ENCODE data around the gene C20orf204. TPM values are rescaled to one million over a fixed set of nuclear protein-coding genes. Genes with fewer than 3 reads are reported as not detected.

C20orf204 gene
- total and polyA plus RNA-seq, 2 of the 8 experiments (the other 6 are each of a cell fraction or from before 2014, with no cell fraction given) = 0.39 to 0.52 TPM

- Histone ChIP-seq H3K56ac (replicated peaks; ENCODE audit: insufficient read length, low read depth, low read length) (no peak overlapping the region), H2AK5ac (ENCODE audit: low read depth, low read length) (no peak overlapping the region), H2BK120ac (replicated peaks; ENCODE audit: low read depth, low read length) (no peak overlapping the region), H3K79me2 (ENCODE audit: control insufficient read depth in 1 of 2, insufficient read depth in 2 of 2, low read length in 2 of 2) (no peaks in the 10 kb centered on the region), H3K27ac (ENCODE audit: low read depth, low read length) (no peak overlapping the region), H3K14ac (ENCODE audit: insufficient read length) (no peak overlapping the region), H4K5ac (ENCODE audit: insufficient read length, low read depth, low read length) (no peak overlapping the region), H3K23ac (ENCODE audit: insufficient read length) (no peak overlapping the region), H3K36me3 (ENCODE audit: control insufficient read depth in 2 of 4, insufficient read depth in 4 of 4, low read length in 3 of 4) (peaks cover 0 to 6% (median 3%) of the 10 kb centered on the region in 4 experiments; a peak in 3 of 8 replicates), H2BK15ac (ENCODE audit: low read length) (no peak overlapping the region), H2AFZ (ENCODE audit: low read length) (no peak overlapping the region), H3K9ac (replicated peaks in 1 of 4; ENCODE audit: extremely low read depth in 1 of 4, low read depth in 3 of 4, low read length in 3 of 4) (no peak overlapping the region), H4K91ac (replicated peaks; ENCODE audit: insufficient read length, low read length) (no peak overlapping the region), H3K4me3 (ENCODE audit: extremely low read depth in 1 of 4, insufficient read depth in 2 of 4, low read depth in 3 of 4, low read length in 4 of 4) (no peak overlapping the region), H3K4me1 (replicated peaks in 1 of 4; ENCODE audit: control insufficient read depth in 3 of 4, insufficient read depth in 4 of 4, low read length in 3 of 4) (peaks cover 0 to 19% (median 10%) of the 10 kb centered on the region in 4 experiments; a peak in 5 of 7 replicates), H4K20me1 (replicated peaks in 1 of 2; ENCODE audit: control insufficient read depth in 1 of 2, insufficient read depth in 2 of 2, low read length in 2 of 2) (peaks cover 0 to 4% of the 10 kb centered on the region in 2 experiments), H3K27me3 (replicated peaks in 1 of 4; ENCODE audit: control insufficient read depth in 3 of 4, extremely low read depth in 1 of 4, insufficient read depth in 3 of 4, low read length in 3 of 4) (peaks cover 1 to 20% (median 15%) of the 10 kb centered on the region in 4 experiments; a peak in 6 of 7 replicates), H2BK5ac (ENCODE audit: low read depth, low read length) (no peak overlapping the region), H3K4me2 (ENCODE audit: insufficient read depth in 1 of 2, low read depth in 2 of 2, low read length in 2 of 2) (no peak overlapping the region), H2BK12ac (ENCODE audit: low read depth, low read length) (no peak overlapping the region), H2BK20ac (ENCODE audit: low read length) (no peak overlapping the region), H3K9me3 (ENCODE audit: insufficient read depth in 2 of 2, low read depth in 1 of 2, low read length in 1 of 2) (no peaks in the 10 kb centered on the region), H3K79me1 (ENCODE audit: low read depth, low read length) (no peaks in the 10 kb centered on the region), H3K23me2 (ENCODE audit: low read depth, low read length) (peaks cover 11% of the 10 kb centered on the region; the same call in 1 of the 2 replicates), H3K4ac (replicated peaks; ENCODE audit: insufficient read length, low read depth, low read length) (no peak overlapping the region), H3K18ac (ENCODE audit: extremely low read depth, low read length) (no peak overlapping the region; the same call in 1 of the 2 replicates), H4K8ac (ENCODE audit: extremely low read depth, insufficient read depth, low read length) (peak overlapping the region; percentile 25; the same call in 1 of the 2 replicates)
- 94% methylated on average over 6 of the region's 7 CpGs; no CpG with 5 or more reads in 1 of the 2 experiments for WGBS, 2 experiments (ENCODE audit: extremely low coverage in 1 of 2, insufficient coverage in 1 of 2, insufficient read length in 1 of 2, insufficient replicate concordance in 2 of 2, low coverage in 1 of 2, low lambda C conversion rate in 2 of 2, missing lambda C conversion rate in 1 of 2)
- TF ChIP-seq JUND (IDR thresholded peaks at IDR 0.05; ENCODE audit: low read length) (no peak), YY1 (IDR thresholded peaks at IDR 0.05; ENCODE audit: low read depth, low read length) (no peak), TEAD4 (IDR thresholded peaks at IDR 0.05; ENCODE audit: low read depth, low read length) (no peak), ATF3 (IDR thresholded peaks at IDR 0.05; ENCODE audit: insufficient read depth, low read depth, low read length) (no peak), EGR1 (IDR thresholded peaks at IDR 0.05; ENCODE audit: borderline replicate concordance, low read depth, low read length) (no peak), KDM5A (IDR thresholded peaks at IDR 0.05; ENCODE audit: low read length) (no peak), POLR2AphosphoS5 (IDR thresholded peaks at IDR 0.05; ENCODE audit: low read depth, low read length) (no peak), TBP (IDR thresholded peaks at IDR 0.05; ENCODE audit: low read depth, low read length) (no peak), KDM4A (IDR thresholded peaks at IDR 0.05; ENCODE audit: low read depth, low read length, severe bottlenecking) (no peak), SP1 (IDR thresholded peaks at IDR 0.05; ENCODE audit: low read depth, low read length) (no peak), RXRA (IDR thresholded peaks at IDR 0.05; ENCODE audit: insufficient read depth, low read depth, low read length) (no peak)
- ChIA-PET CTCF (ENCODE audit: partially characterized antibody) (interaction anchor here (1.6 to 13.0 kb wide), 5 partner anchors 8 to 40 kb away, joined by 5 to 144 read pairs (median 33); partner anchors contain the start of genes SOX18 and TCEA2), POLR2A (ENCODE audit: partially characterized antibody) (interaction anchor here (0.6 to 4.6 kb wide), 3 partner anchors 9 to 104 kb away, joined by 3 to 27 read pairs (median 4); no protein-coding TSS in a partner anchor)
- no peak for FAIRE-seq
- DNase-seq (ENCODE audit: low read depth in 1 of 2, low spot score in 2 of 2) = no peak
These were observed 41.5 kb downstream of the C20orf204 start for GRCh38 chr20:64077541-64077875.
